ENCODE results near the gene FHIT. TPM values are rescaled to one million over a fixed set of nuclear protein-coding genes. Genes with fewer than 3 reads are reported as not detected.

Gene FHIT
- total and polyA plus RNA-seq, 9 donors, result 5.1 to 11.8 (median 9.5) TPM

- no peak overlapping the region for H3K27ac ChIP-seq
- no peak overlapping the region for H3K4me3 ChIP-seq
- H3K9me3 ChIP-seq, result no peaks in the 10 kb centered on the region
- H3K4me1 ChIP-seq (ENCODE audit: insufficient read depth), result no peaks in the 10 kb centered on the region
- H3K36me3 ChIP-seq, result no peaks in the 10 kb centered on the region
- DNase-seq, result no peak
- 77 to 79% (median 79%) methylated on average over 8 of the region's 8 CpGs for WGBS, 3 donors
- no peaks in the 10 kb centered on the region for H3K27me3 ChIP-seq
- intact Hi-C loops (cut with DNase I), result no loop called here
- TF ChIP-seq POLR2A (IDR thresholded peaks at IDR 0.05), result no peak
- TF ChIP-seq EP300 (IDR thresholded peaks at IDR 0.05), result no peak
- no peak for TF ChIP-seq CTCF (IDR thresholded peaks at IDR 0.05)
Observed at GRCh38 chr3:59873576-59874230, 1377.5 kb downstream of the FHIT start.

- no peak for TF ChIP-seq CTCF (IDR thresholded peaks at IDR 0.05)
- TF ChIP-seq POLR2A (IDR thresholded peaks at IDR 0.05), result no peak
- TF ChIP-seq EP300 (IDR thresholded peaks at IDR 0.05), result no peak
- no peak overlapping the region for H3K4me3 ChIP-seq
- 32 to 43% (median 39%) methylated on average over 3 of the region's 3 CpGs for WGBS, 3 donors
- H3K27me3 ChIP-seq, result no peaks in the 10 kb centered on the region
- H3K36me3 ChIP-seq, result no peaks in the 10 kb centered on the region
- no peak for DNase-seq
- H3K9me3 ChIP-seq, result no peaks in the 10 kb centered on the region
- H3K4me1 ChIP-seq (ENCODE audit: insufficient read depth), result no peaks in the 10 kb centered on the region
- intact Hi-C loops (cut with DNase I), result no loop called here
- no peak overlapping the region for H3K27ac ChIP-seq
Observed at GRCh38 chr3:59872128-59872527, 1379.1 kb downstream of the FHIT start.

- no peak overlapping the region for H3K4me3 ChIP-seq
- WGBS, 3 donors, result 33 to 50% (median 37%) methylated on average over 3 of the region's 3 CpGs
Observed at GRCh38 chr3:59867185-59868002, 1383.9 kb downstream of the FHIT start.

GRCh38 chr3:59866076-59866475 lies 1385.2 kb downstream of the FHIT start:
- no peak overlapping the region for H3K27ac ChIP-seq
- TF ChIP-seq CTCF (IDR thresholded peaks at IDR 0.05) (no peak), POLR2A (IDR thresholded peaks at IDR 0.05) (no peak), EP300 (IDR thresholded peaks at IDR 0.05) (no peak)
- 74 to 85% (median 77%) methylated on average over 5 of the region's 5 CpGs for WGBS, 3 donors
- no peaks in the 10 kb centered on the region for H3K9me3 ChIP-seq
- no peaks in the 10 kb centered on the region for H3K4me1 ChIP-seq (ENCODE audit: insufficient read depth)
- H3K4me3 ChIP-seq, result no peak overlapping the region
- no peaks in the 10 kb centered on the region for H3K27me3 ChIP-seq
- no peak for DNase-seq
- no peaks in the 10 kb centered on the region for H3K36me3 ChIP-seq
- intact Hi-C loops (cut with DNase I), result no loop called here

More at GRCh38 chr3:59867185-59868002, 1383.9 kb downstream of the FHIT start:
- no peak overlapping the region for H3K27ac ChIP-seq
- no peaks in the 10 kb centered on the region for H3K9me3 ChIP-seq
- TF ChIP-seq POLR2A (IDR thresholded peaks at IDR 0.05) (no peak), CTCF (IDR thresholded peaks at IDR 0.05) (no peak), EP300 (IDR thresholded peaks at IDR 0.05) (no peak)
- no peak for DNase-seq
- no peaks in the 10 kb centered on the region for H3K27me3 ChIP-seq
- no peaks in the 10 kb centered on the region for H3K36me3 ChIP-seq
- intact Hi-C loops (cut with DNase I), result no loop called here
- no peaks in the 10 kb centered on the region for H3K4me1 ChIP-seq (ENCODE audit: insufficient read depth)

All from ovary (tissue), 9 donors.